Stimulated activated CD4-positive, alpha-beta T cell treated with anti-CD3 and anti-CD28 coated beads, Interleukin-1b, Interleukin-23, amount 100 ng/mL, for 48 hours (primary cell): ENCODE results near the gene CDH4.
"Not testable (repeated sequence)": the region's sequence is repeated elsewhere in the genome, so short reads cannot be mapped to it uniquely, and the experiment has no call there.

Experiments used
- DNase-seq: peaks from one replicate; pipeline ENCODE4 v3.0.0-alpha.2; 2020

The CDH4 gene

DNA sequence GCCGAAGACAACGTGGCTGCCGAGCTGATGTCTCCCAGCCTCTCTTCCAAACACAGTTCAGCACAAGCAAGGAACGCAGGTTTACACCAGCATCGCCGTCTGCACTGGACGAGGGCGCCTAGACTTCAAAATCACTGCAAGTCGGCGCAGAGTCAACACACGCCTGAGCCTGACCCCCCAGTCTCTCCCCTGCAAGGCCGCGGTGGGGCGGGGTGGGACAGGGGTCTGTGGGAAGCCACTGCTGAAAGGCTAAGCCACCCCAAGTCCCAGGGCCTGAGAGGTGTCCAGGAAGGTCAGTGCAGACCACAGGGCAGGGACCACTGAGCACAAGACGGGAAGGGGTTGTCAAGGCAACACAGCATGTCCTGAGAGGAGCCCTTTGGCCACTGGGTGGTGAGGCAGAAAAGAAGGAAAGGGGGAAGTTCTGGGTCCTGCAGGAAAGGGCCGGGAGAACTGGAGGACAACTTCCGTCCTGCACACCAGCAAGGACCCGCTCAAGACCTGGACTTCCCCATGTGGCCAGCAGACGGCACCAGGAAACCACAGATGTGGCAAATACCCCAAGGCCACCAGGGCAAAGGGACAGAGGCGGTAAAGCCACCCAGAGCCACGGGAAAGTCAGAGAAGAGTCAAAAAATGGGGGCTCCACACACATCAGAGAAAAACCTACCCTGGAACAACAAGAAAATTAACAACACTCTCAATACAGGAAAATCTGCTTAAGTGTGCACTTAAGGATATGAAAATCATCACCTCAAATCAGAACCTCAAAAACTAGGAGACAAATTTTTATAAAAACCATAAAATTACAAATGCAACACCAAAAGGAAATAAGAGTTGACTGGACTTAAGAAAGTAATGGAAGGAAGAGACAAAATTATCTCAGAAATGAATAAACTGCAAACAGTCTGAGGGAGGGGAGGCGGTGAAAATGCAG lies 728.9 kb downstream of the CDH4 start:
- DNase-seq = no peak

DNA sequence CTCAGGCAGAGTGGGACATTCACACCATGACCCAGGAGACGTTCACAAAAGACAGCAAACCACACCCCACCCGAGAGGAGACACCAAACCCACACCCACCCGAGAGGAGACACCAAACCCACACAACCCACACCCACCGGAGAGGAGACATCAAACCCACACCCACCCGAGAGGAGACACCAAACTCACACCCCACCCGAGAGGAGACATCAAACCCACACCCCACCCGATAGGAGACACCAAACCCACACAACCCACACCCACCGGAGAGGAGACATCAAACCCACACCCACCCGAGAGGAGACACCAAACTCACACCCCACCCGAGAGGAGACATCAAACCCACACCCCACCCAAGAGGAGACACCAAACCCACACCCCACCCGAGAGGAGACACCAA lies 729.6 kb downstream of the CDH4 start:
- not testable (repeated sequence) for DNase-seq

DNA sequence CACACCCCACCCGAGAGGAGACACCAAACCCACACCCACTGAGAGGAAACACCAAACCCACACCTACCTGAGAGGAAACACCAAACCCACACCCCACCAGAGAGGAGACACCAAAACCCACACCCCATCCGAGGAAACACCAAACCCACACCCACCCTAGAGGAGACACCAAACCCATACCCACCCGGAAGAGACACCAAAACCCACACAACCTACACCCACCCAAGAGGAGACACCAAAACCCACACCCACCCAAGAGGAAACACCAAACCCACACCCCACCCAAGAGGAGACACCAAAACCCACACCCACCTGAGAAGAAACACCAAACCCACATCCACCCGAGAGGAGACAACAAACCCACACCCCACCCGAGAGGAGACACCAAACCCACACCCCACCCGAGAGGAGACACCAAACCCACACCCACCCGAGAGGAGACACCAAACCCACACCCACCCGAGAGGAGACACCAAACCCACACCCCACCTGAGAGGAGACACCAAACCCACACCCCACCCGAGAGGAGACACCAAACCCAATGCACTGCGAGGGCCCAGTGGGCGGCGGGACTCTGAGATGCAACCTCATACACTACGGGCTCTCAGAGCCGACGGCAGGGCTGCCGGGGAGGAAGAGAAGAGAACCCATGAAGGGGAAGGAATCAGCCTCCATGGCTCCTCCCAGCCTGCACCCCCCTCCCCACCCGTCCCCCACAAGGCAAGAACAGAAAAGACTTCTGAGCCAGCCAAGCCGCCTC lies 730.3 kb downstream of the CDH4 start:
- DNase-seq = no peak

DNA sequence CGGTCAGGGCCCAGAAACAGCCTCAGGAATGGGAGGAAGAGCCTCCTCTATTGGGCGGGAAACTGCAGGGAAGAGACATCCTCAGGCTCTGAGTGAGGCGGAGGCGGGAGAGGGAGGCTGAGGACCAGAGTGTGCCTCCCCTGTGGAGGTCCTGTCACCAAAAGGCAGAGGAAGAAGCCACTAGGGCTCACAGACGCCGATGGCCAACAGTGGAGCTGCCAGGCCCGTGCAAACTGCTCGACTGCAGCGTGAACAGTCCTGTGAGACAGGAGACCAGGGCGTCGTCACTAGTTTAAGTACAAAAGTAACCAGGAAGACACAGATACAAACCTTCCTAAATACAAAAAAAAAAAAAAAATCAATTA lies 730.9 kb downstream of the CDH4 start:
- no peak for DNase-seq

DNA sequence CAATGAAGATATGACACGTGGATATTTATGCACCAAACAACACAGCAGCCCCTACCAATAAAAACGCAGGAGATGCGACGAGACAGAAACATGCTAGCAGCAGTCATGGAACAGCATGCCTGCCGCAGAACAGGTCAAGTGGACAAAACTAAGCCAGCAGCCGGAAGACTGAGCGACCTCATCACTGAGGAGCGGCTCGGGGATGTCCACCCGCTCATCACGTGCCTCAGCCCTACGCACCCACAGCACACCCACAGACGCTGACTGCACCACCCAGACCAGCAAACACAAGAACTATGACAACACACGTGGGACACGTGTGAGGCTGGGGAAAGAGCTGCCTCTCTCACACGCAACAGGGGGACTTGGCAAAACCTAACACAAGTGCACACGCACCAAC lies 731.9 kb downstream of the CDH4 start:
- no peak for DNase-seq

DNA sequence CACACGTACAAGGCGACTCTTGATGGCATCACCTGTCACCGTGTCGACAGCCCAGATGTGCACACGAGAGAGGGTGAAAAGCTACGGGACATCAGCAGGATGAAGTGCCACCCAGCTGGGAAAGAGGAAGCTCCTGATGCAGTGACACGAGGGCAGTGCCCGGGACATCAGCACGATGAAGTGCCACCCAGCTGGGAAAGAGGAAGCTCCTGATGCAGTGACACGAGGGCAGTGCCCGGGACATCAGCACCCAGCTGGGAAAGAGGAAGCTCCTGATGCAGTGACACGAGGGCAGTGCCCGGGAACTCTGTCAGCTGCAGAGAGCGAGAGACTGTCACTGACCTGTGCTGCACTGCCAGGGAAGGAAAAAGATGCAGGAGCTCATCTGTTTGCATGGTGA lies 732.4 kb downstream of the CDH4 start:
- DNase-seq = not testable (repeated sequence)

DNA sequence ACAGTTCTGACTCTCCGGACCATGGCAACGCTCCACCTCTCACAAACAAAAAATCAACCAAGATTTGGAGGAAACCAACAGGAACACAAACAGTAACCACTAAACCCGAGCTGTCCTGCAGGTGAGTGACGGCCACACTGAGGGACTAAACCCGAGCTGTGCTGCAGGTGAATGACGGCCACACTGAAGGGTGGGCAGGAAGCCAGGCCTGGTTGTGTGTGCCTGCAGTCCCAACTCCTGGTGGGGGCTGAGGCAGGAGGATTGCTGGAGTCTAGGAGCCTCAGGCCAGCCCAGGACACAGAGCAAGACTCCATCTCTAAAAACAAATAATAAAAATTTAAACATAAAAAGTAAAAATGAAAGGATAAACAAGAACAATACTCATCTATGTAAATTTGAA lies 733.0 kb downstream of the CDH4 start:
- no peak for DNase-seq

DNA sequence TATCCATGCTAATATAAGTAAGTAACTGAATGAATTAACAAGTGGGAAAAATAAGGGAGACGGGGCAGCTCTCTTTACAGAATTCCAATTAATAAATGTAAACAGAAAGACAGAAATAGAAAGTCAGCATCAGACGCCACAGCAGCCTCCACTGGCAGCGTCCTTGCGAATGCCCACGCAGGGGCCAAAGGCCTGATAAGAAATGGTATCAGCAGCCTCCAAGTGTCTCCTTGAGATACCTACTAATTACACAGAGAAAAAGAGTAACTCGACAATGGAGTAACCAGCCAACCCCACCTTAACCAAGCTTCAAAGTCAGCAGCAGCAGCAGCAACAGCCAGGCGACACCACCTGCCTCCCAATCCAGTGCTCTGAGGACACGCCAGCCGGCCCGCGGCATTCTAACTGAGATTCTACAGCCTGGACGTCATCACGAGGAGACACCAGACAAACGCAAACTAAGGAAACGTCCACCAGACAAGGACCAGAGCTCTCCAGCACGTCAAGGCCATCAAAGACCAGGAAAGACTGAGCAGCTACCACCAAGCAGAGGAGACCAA lies 734.8 kb downstream of the CDH4 start:
- no peak for DNase-seq

DNA sequence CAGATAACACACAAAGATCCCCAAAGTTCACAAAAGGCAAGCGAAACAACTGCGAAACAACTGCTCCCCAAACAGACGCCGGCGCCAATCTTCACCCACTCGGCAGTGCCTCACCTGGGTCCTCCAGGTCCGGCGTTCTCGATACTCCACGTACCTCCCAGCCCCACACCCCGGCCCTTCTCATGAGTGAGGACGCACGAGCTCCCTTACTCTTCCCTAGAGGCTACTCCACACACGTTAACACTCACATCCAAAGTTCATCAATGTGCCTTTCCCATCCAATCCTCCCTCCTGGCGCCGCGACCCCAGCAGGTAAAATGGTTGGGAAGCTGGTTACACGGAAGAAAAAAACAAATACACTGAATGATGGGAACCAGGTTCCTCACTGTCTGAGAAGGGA lies 736.6 kb downstream of the CDH4 start:
- DNase-seq = no peak

DNA sequence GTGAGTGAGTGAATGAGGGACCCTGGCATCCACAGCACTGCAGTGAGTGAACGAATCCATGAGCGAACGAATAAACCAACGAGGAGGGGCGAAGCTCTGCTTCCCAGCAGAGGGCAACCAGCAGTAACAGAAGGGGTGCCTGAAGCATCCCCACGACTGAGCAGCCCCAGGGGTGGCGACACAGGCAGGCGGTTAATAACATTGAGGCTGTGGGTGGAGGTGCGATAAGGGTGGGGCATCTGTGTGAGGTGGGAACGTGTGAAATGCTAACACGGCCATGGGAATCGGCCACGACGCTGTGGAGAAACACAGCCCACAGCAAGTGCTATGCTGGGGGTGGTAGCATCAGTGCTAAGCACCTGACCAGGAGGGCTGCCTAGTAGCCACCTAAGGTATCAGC lies 737.7 kb downstream of the CDH4 start:
- DNase-seq = no peak
